GM11168 (cell line): ENCODE data around the gene SMG9.

Experiments
- in situ Hi-C: fragments of 300-500 bp; cut with MboI; formaldehyde crosslinking; loops from one replicate; pipeline ENCODE4 v1.12.0; 2022; ENCODE audit warnings: low sequenced_read_pairs; ENCODE audit not compliant: unreplicated experiment

The SMG9 gene

DNA sequence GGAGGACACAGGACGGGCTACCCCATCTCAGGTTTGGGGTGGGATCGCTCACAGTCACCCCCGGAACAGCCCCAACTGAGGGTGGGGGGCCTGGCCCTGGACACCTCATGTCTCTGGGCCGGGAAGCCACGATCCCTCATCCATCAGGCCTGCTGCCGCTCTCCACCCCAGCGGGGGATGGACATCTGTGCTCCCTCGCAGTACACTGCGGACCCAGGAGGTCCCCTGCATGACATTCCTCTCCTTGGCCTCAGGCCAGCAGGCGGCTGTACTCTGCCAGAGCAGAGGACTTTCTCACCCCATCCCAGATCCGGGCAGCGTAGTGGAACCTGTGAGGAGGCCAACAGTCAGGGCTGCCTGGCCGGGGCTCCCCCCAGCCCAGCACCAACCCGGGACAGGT lies 23.4 kb downstream of the SMG9 start:
- in situ Hi-C loops, result no loop called here

DNA sequence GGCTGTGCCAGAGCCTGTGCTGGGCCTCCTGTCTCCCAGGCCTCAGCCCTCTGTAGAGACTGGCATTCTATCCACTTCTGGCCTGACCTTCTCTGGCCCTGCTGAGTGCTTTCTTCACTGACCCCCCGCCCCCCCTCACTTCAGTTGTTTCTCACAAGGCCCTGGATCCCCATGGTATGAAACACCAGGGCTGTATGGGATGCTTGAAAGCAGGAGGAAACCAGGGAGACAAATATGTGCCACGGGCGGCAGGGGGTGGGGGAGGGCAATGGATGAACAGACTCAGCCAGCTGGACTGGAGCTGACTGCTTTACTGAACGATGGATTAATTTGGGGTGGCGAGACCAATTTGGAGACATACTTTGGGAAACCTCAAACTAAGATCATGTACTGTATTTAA lies 24.8 kb downstream of the SMG9 start:
- in situ Hi-C loops, result no loop called here

DNA sequence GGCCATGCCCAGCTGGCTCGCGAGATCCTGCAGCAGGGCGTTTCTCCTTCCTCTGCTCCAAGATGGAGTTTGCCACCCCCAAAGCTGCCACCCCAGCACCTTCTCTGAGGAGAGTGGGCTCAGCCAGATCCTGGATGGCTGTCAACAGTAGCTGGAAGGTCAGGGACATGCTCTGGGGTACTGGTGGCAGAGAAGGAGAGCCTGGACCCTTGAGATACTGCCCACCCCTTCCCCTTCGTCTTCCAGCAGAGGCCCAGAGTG lies 27.2 kb downstream of the SMG9 start:
- in situ Hi-C loops, result no loop called here

- in situ Hi-C loops, result no loop called here
These were observed 27.8 kb downstream of the SMG9 start for GRCh38 chr19:43726736-43727592.

- in situ Hi-C loops, result no loop called here
These were observed 29.3 kb downstream of the SMG9 start for GRCh38 chr19:43725468-43725867.

DNA sequence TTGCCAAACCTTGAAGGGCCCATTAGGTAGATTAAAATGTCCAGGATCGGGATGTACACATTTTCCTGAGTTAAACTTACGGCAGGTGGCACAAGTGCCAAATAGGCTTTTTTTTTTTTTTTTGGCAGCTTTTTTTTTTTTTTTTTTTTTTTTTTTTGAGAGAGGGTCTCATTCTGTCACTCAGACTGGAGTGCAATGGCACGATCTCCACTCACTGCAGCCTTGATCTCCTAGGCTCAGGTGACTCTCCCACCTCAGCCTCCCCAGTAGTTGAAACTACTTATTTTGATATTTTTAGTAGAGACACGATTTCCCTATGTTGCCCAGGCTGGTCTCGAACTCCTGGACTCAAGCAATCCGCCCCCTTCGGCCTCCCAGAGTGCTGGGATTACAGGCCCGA lies 29.9 kb downstream of the SMG9 start:
- in situ Hi-C loops, result no loop called here

DNA sequence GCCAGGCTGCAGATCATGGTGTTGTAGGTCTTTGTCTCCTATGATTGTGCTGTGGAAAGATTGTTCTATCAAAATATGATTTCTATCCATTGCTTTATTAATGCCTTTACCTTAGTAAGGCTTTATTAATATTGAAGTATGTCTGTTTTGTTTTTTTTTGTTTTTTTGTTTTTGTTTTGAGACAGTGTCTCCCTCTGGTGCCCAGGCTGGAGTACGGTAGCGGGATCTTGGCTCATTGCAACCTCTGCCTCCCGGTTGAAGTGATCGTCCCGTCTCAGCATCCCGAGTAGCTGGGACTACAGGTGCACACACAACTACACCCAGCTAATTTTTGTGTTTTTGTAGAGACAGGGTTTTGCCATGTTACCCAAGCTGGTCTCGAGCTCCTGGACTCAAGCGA lies 31.2 kb downstream of the SMG9 start:
- in situ Hi-C loops, result no loop called here

DNA sequence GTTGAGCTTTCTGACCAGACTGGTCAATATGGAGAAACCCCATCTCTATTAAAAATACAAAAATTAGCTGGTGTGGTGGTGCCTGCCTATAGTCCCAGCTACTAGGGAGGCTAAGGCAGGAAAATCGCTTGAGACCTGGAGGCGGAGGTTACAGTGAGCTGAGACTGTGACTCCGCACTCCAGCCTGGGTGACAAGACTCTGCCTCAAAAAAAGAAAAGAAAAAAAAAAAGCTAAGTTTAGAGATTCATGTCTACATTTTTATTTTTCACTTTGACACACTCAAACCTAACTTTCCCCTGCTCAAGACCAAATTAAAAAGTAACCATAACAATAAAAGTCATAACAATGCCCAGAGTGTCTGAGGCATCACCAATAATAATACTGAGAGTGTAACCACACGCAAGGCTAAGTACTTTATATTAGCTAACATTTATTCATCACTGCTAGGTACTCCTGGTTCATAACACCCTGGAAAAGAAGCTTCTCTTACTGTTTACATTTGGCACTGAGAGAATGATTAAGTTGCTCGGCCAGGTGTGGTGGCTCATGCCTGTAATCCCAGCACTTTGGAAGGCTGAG lies 33.2 kb downstream of the SMG9 start:
- in situ Hi-C loops, result no loop called here

DNA sequence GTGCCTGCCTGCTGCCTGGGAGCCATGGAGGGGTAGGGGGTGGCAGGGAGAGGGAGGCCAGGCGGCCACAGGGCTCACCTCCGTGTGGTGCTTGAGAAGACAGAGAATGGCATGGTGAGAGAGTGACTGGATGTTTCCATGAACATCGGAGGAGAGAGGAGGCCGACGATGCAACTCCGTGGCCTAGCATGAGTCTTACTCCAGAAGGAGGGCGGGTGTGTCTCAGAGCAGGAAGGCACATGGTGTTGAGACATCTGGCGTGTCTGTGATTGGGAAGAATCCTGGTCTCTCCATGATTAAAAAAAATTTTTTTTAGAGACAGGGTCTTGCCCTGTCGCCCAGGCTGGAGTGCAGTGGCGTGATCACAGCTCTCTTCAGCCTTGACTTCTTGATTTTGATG lies 33.8 kb downstream of the SMG9 start:
- in situ Hi-C loops, result no loop called here

GRCh38 chr19:43719918-43720317 lies 34.8 kb downstream of the SMG9 start:
- in situ Hi-C loops, result no loop called here

DNA sequence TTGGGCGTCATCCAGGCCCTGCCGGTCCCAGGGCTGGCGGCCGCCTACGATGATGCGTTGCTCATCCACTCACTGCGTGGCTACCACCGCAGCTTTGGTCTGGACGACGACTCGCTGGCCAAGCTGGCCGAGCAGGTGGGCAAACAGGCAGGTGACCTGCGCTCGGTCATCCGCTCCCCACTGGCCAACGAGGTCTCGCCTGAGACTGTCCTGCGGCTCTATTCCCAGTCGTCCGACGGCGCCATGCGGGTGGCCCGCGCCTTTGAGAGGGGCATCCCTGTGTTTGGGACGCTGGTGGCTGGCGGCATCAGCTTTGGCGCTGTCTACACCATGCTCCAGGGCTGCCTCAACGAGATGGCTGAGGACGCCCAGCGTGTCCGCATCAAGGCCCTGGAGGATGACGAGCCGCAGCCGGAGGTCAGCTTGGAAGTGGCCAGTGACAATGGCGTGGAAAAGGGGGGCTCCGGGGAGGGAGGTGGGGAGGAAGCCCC lies 35.3 kb downstream of the SMG9 start:
- in situ Hi-C loops, result no loop called here

DNA sequence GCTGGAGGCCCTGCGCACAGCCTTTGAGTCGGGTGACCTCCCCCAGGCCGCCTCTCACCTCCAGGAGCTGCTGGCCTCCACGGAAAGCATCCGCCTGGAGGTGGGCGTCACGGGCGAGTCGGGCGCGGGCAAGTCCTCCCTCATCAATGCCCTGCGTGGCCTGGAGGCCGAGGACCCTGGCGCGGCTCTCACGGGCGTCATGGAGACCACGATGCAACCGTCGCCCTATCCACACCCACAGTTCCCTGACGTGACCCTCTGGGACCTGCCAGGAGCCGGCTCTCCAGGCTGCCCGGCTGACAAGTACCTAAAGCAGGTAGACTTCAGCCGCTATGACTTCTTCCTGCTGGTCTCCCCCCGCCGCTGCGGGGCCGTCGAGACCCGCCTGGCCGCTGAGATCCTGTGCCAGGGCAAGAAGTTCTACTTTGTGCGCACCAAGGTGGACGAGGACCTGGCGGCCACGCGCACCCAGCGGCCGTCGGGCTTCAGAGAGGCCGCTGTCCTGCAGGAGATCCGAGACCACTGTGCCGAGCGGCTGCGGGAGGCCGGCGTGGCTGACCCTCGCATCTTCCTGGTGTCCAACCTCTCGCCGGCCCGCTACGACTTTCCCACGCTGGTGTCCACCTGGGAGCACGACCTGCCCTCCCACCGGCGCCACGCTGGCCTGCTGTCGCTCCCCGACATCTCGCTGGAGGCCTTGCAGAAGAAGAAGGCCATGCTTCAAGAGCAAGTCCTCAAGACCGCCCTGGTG lies 36.0 kb downstream of the SMG9 start:
- in situ Hi-C loops, result no loop called here

- in situ Hi-C loops, result no loop called here
These were observed 39.0 kb downstream of the SMG9 start, which contains the start of gene IRGC for GRCh38 chr19:43715776-43716175. Gene IRGC, plus strand, starts transcription at chr19:43716076. Its CDS starts 2,483 bp downstream, at chr19:43718559.

DNA sequence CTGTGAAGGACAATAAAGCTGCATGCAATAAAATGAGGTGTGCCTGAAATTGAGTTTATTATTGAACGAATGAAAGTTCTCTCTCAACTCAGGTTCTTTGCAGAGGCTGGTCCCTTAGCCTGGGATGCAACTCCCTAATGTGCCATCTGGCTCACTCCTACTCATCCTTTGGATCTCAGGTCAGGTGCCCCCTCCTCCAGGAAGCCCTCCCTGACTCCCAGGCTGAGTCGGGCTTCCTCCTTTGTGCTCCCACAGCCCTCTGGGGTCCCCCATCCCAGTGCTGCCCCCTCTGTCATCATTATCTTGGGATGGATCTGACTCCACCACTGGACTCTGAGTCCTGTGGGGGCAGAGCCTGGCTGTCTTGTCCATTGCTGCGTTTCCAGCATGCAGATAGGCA lies 41.6 kb downstream of the SMG9 start:
- in situ Hi-C loops, result no loop called here

- in situ Hi-C loops, result no loop called here
These were observed 42.9 kb downstream of the SMG9 start for GRCh38 chr19:43711751-43712355.

DNA sequence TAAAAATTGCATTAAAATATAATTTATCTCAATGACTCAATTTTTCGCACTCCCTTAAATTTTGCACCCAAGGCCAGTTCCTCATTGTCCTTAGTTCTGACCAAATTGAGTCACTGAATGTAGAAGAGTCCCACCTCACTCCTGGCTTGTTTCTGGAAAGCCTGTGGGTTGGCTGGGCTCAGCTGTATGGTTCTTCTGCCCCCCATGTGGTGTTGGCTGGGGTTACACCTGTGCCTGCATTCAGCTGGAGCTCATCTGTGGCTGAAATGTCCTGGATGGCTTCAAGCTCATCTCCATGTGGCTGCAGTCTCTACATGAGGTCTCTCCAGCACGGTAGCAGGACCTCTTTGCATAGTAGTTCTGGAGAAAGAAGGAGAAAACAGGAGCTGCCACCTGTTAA lies 46.0 kb downstream of the SMG9 start:
- in situ Hi-C loops, result no loop called here

GRCh38 chr19:43707158-43707712 lies 47.5 kb downstream of the SMG9 start:
- in situ Hi-C loops, result no loop called here

- in situ Hi-C loops, result no loop called here
These were observed 49.0 kb downstream of the SMG9 start for GRCh38 chr19:43705729-43706128.

GRCh38 chr19:43704002-43704705 lies 50.6 kb downstream of the SMG9 start:
- in situ Hi-C loops, result no loop called here

DNA sequence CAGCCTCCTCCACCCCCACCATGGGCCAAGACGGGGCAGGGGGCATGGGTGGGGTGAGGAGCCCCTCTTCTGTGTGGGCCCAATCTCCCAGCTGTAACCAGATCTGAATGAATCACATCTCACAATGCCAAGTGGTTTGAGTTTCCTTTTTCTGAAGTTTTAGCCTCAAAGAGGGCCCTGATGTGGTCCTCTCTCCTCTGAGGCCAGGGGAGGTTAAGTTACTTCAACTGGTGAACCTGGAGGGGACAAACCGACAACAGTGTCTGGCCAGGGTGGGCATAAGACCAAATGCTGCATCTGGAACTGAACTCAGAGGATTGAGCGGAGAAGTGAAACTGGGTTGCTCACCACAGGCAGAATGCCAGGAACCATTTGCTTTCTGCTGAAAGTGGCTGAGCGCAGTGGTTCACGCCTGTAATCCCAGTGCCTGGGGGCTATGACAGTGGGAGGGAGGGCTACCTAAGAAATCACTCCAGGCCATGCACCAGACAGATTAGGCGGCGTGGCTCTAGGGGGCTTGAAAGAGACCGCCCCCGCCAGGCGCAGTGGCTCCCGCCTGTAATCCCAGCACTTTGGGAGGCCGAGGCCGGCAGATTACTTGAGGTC lies 54.3 kb downstream of the SMG9 start:
- in situ Hi-C loops, result no loop called here
